GM12892 (cell line): ENCODE results near the gene MED9.

Source experiments
- POLR2A ChIP-seq: IDR thresholded peaks from 2 replicates; pipeline ENCODE4 v1.6.1; 2011; ENCODE audit warnings: low read depth, low read length, control low read depth
- TAF1 ChIP-seq: IDR thresholded peaks from 2 replicates; pipeline ENCODE4 v1.6.1; 2011; ENCODE audit warnings: low read depth, mild to moderate bottlenecking, control low read depth, low read length, borderline replicate concordance

GRCh38 chr17:17498606-17499301 is 22.0 kb downstream of the MED9 start:
- TF ChIP-seq TAF1 (no peak), POLR2A (no peak)
